NCI-H446 (cell line): ENCODE data around the gene BBS10.
"Not testable (repeated sequence)": the region's sequence is repeated elsewhere in the genome, so short reads cannot be mapped to it uniquely, and the experiment has no call there.

Experiments
- DNase-seq, 2 experiments: peaks; one replicate each; lab custom pipeline; 2025; lab: John Stamatoyannopoulos, UW

The BBS10 gene

GRCh38 chr12:76348079-76348901 lies at the start of gene BBS10:
TSS of gene BBS10 (minus strand) at chr12:76348415. CDS start at chr12:76348358, 57 bp downstream.
- DNase-seq: peak; percentile 72 to 91

- DNase-seq: no peak
Observed at GRCh38 chr12:76391461-76391860, 43.2 kb upstream of the BBS10 start.

GRCh38 chr12:76387614-76388013 lies 39.4 kb upstream of the BBS10 start:
- DNase-seq: no peak

- no peak for DNase-seq
Observed at GRCh38 chr12:76384560-76384959, 36.3 kb upstream of the BBS10 start.

- DNase-seq: no peak
Observed at GRCh38 chr12:76383988-76384387, 35.8 kb upstream of the BBS10 start.

GRCh38 chr12:76379261-76379660 lies 31.0 kb upstream of the BBS10 start:
- DNase-seq: no peak

- DNase-seq: not testable (repeated sequence)
Observed at GRCh38 chr12:76376876-76377275, 28.7 kb upstream of the BBS10 start.

GRCh38 chr12:76375939-76376338 lies 27.7 kb upstream of the BBS10 start:
- DNase-seq: no peak

GRCh38 chr12:76375470-76375869 lies 27.3 kb upstream of the BBS10 start:
- no peak for DNase-seq

GRCh38 chr12:76374386-76375020 lies 26.3 kb upstream of the BBS10 start:
- DNase-seq: no peak

- no peak for DNase-seq
Observed at GRCh38 chr12:76368230-76368629, 20.0 kb upstream of the BBS10 start.

GRCh38 chr12:76366163-76366562 lies 17.9 kb upstream of the BBS10 start:
- no peak for DNase-seq

GRCh38 chr12:76364131-76364530 lies 15.9 kb upstream of the BBS10 start:
- not testable (repeated sequence) for DNase-seq

GRCh38 chr12:76360316-76360715 lies 12.1 kb upstream of the BBS10 start:
- DNase-seq: no peak

- no peak for DNase-seq
Observed at GRCh38 chr12:76356071-76356470, 7.9 kb upstream of the BBS10 start.

- peak in 1 of 2 experiments; percentile 55 for DNase-seq
Observed at GRCh38 chr12:76346798-76347420, 1.3 kb downstream of the BBS10 start.

- DNase-seq: no peak
Observed at GRCh38 chr12:76346236-76346635, 2.0 kb downstream of the BBS10 start.

GRCh38 chr12:76345569-76345968 lies 2.6 kb downstream of the BBS10 start:
- DNase-seq: no peak

GRCh38 chr12:76341436-76342030 lies 6.7 kb downstream of the BBS10 start:
- DNase-seq: no peak

GRCh38 chr12:76340680-76341435 lies 7.4 kb downstream of the BBS10 start:
- DNase-seq: no peak

GRCh38 chr12:76337583-76337982 lies 10.6 kb downstream of the BBS10 start:
- no peak for DNase-seq

GRCh38 chr12:76332606-76333005 lies 15.6 kb downstream of the BBS10 start:
- no peak for DNase-seq
